Activated gamma-delta T cell treated with Interleukin-2 at 50 U/mL for 16 hours (primary cell): ENCODE data around the gene NEK2.
"Not testable (repeated sequence)": the region's sequence is repeated elsewhere in the genome, so short reads cannot be mapped to it uniquely, and the experiment has no call there.

Source experiments
- DNase-seq: peaks from one replicate; pipeline ENCODE4 v3.0.0-alpha.2; 2020

Gene NEK2

GRCh38 chr1:211675230-211676105, at the start of gene NEK2:
Gene NEK2, minus strand, starts transcription at chr1:211675621. Its CDS starts 142 bp downstream, at chr1:211675479.
- peak; percentile 75 for DNase-seq

- DNase-seq = no peak
These were observed 49.3 kb upstream of the NEK2 start for GRCh38 chr1:211724687-211725196.

GRCh38 chr1:211723273-211723672, 47.9 kb upstream of the NEK2 start:
- no peak for DNase-seq

GRCh38 chr1:211722277-211723175, 47.1 kb upstream of the NEK2 start:
- no peak for DNase-seq

GRCh38 chr1:211716555-211716954, 41.1 kb upstream of the NEK2 start:
- not testable (repeated sequence) for DNase-seq

- DNase-seq = no peak
These were observed 40.5 kb upstream of the NEK2 start for GRCh38 chr1:211715971-211716370.

- DNase-seq = no peak
These were observed 38.7 kb upstream of the NEK2 start for GRCh38 chr1:211714154-211714553.

GRCh38 chr1:211713231-211713630, 37.8 kb upstream of the NEK2 start:
- no peak for DNase-seq

- DNase-seq = no peak
These were observed 35.9 kb upstream of the NEK2 start for GRCh38 chr1:211711315-211711705.

- no peak for DNase-seq
These were observed 35.3 kb upstream of the NEK2 start for GRCh38 chr1:211710566-211711314.

GRCh38 chr1:211708926-211709325, 33.5 kb upstream of the NEK2 start:
- DNase-seq = no peak

GRCh38 chr1:211708006-211708405, 32.6 kb upstream of the NEK2 start:
- DNase-seq = no peak

- no peak for DNase-seq
These were observed 30.2 kb upstream of the NEK2 start for GRCh38 chr1:211705467-211706091.

GRCh38 chr1:211704543-211704942, 29.1 kb upstream of the NEK2 start:
- DNase-seq = no peak

- no peak for DNase-seq
These were observed 28.6 kb upstream of the NEK2 start for GRCh38 chr1:211703812-211704537.

GRCh38 chr1:211701733-211702132, 26.3 kb upstream of the NEK2 start:
- no peak for DNase-seq

- DNase-seq = no peak
These were observed 23.6 kb upstream of the NEK2 start for GRCh38 chr1:211699059-211699458.

- peak; percentile 83 for DNase-seq
These were observed 23.0 kb upstream of the NEK2 start for GRCh38 chr1:211698161-211699026.

- DNase-seq = no peak
These were observed 21.9 kb upstream of the NEK2 start for GRCh38 chr1:211697356-211697755.

GRCh38 chr1:211695135-211695816, 19.9 kb upstream of the NEK2 start:
- DNase-seq = peak; percentile 32
